PC-9 (cell line): ENCODE results near the gene SNX13.

ENCODE experiments used
- CTCF ChIP-seq: fragments of 200-600 bp; sonication (generic); conservative IDR thresholded peaks from 2 replicates; pipeline ENCODE4 v1.6.1; 2017; ENCODE audit warnings: mixed run types, antibody characterized with exemption, mild to moderate bottlenecking, moderate library complexity
- EZH2 ChIP-seq: fragments of 200-600 bp; sonication (generic); IDR thresholded peaks from 2 replicates; pipeline ENCODE4 v1.8.0; 2017; ENCODE audit warnings: antibody characterized with exemption, low read depth

- no peak for TF ChIP-seq CTCF
- no peak for TF ChIP-seq EZH2
Observed at GRCh38 chr7:17951742-17952254, 11.5 kb upstream of the SNX13 start.
